GM06990 (cell line): ENCODE data around the gene CTTNBP2NL.
A peak's percentile ranks its signal among the peaks of the same experiment; 100 is the strongest.
"Not testable (repeated sequence)": the region's sequence is repeated elsewhere in the genome, so short reads cannot be mapped to it uniquely, and the experiment has no call there.

Experiments
- DNase-seq: peaks from one replicate; pipeline ENCODE4 v3.0.0-alpha.2; 2011; ENCODE audit not compliant: insufficient read length; ENCODE audit errors: extremely low read depth
- H3K27me3 ChIP-seq: replicated peaks from 2 replicates; pipeline ENCODE4 v1.6.0; 2011; ENCODE audit warnings: low read length; ENCODE audit not compliant: control insufficient read depth, insufficient read depth
- H3K36me3 ChIP-seq: 2 replicates; pipeline ENCODE4 v1.5.1; 2011; ENCODE audit warnings: low read length; ENCODE audit not compliant: control insufficient read depth, insufficient read depth
- H3K4me3 ChIP-seq: replicated peaks from 2 replicates; pipeline ENCODE4 v1.5.1; 2011; ENCODE audit warnings: low read depth, mild to moderate bottlenecking, control low read depth, low read length
- CTCF ChIP-seq: IDR thresholded peaks from 2 replicates; pipeline ENCODE4 v1.5.1; 2011; ENCODE audit warnings: low read length, control low read depth, mild to moderate bottlenecking, inconsistent platforms; ENCODE audit not compliant: insufficient read depth, poor library complexity, severe bottlenecking

CTTNBP2NL gene

GRCh38 chr1:112462953-112463279, 66.9 kb downstream of the CTTNBP2NL start:
- H3K27me3 ChIP-seq: no peaks in the 10 kb centered on the region
- H3K36me3 ChIP-seq: no peaks in the 10 kb centered on the region; the same call in 1 of the 2 replicates
- H3K4me3 ChIP-seq: no peak overlapping the region
- no peak for DNase-seq
- no peak for TF ChIP-seq CTCF

- TF ChIP-seq CTCF: no peak
- no peak for DNase-seq
- no peak overlapping the region for H3K4me3 ChIP-seq
Observed at GRCh38 chr1:112464501-112464900, 68.5 kb downstream of the CTTNBP2NL start.

GRCh38 chr1:112465122-112465521, 69.1 kb downstream of the CTTNBP2NL start:
- Histone ChIP-seq H3K4me3 (no peak overlapping the region), H3K36me3 (no peaks in the 10 kb centered on the region), H3K27me3 (no peaks in the 10 kb centered on the region)
- no peak for TF ChIP-seq CTCF
- no peak for DNase-seq

More at GRCh38 chr1:112464501-112464900, 68.5 kb downstream of the CTTNBP2NL start:
- no peaks in the 10 kb centered on the region for H3K27me3 ChIP-seq
- no peaks in the 10 kb centered on the region for H3K36me3 ChIP-seq

GRCh38 chr1:112466078-112466660, 70.2 kb downstream of the CTTNBP2NL start:
- DNase-seq: peak; percentile 94
- H3K4me3 ChIP-seq: peak overlapping the region; percentile 29
- H3K36me3 ChIP-seq: no peaks in the 10 kb centered on the region
- peak; percentile 78 for TF ChIP-seq CTCF
- H3K27me3 ChIP-seq: no peaks in the 10 kb centered on the region

GRCh38 chr1:112470324-112470723, 74.3 kb downstream of the CTTNBP2NL start:
- not testable (repeated sequence) for H3K4me3 ChIP-seq, H3K27me3 ChIP-seq, DNase-seq, H3K36me3 ChIP-seq

- no peak overlapping the region for H3K4me3 ChIP-seq
- H3K36me3 ChIP-seq: no peaks in the 10 kb centered on the region
- TF ChIP-seq CTCF: no peak
- DNase-seq: no peak
- H3K27me3 ChIP-seq: no peaks in the 10 kb centered on the region
Observed at GRCh38 chr1:112470966-112471365, 75.0 kb downstream of the CTTNBP2NL start.
